ENCODE results near the gene KIAA0319L.

KIAA0319L gene

GRCh38 chr1:35447278-35447677 is 109.9 kb downstream of the KIAA0319L start:
- DNase-seq (ENCODE audit: low spot score), result no peak

DNA sequence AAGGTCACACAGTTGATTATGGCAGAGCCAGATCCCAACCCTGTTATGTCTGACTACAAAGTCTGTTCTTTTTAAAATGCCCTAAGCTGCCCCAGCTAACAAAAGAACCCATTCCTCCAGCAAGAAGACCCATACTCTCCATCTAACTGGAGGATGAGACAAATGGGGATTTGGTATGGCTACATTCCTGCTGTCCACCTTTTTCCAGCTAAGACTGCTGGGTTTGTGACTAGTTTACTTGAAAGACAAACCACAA is 112.8 kb downstream of the KIAA0319L start:
- no peak for DNase-seq (ENCODE audit: low spot score)

DNA sequence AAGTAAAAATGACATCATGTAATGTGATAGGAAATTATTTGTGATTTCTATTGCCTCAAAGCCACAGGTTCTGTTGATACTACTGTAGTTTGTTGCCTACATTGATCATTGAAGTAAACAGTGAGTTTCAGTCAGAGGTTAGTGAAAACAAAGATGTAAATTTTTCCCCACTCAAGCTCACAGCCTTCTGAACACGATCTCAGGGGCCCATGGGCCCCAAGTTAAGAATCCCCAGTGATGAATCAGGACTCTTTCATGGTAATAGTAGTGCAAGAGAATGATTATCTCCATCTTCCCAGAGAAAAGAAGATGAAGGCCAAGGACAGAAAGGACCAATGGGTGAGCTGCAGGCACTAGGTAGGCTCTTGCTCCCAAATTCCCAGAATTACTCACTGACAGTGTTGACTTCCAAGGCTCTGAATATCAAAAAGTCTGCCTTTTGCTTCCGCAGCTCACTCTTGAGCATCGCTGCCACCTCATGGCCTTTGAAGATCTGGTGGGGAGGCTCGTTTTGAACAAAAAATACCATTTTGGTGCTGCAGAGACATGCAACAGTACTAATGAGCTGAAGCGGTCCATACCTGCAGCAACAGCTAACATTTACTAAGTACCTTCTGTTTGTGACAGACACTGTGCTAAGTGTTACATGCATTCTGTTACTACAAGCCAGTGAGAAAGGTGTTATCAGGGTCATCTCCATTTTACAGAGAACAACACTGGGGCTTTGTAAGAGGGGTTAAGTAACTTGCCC is 113.3 kb downstream of the KIAA0319L start:
- no peak for DNase-seq (ENCODE audit: low spot score)

DNA sequence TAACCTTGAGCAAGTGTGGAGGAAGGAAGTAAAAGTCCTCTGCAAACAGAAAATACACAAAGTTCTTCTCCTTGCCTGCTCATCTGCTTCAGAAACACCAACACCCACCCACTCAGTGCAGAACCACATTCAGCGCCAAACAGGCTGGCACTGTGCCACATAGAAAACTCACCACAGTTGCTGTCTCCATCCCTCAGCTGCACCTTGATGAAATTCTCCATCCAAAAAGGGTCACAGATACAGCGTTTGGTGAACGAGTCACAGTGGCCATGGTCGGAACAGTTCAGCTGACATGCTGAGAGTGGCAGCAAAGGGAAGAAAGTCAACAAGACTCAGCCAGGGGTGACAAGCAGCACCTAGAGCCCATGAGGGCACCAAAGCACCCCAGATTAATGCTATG is 114.5 kb downstream of the KIAA0319L start:
- no peak for DNase-seq (ENCODE audit: low spot score)

GRCh38 chr1:35441926-35442579 is 115.2 kb downstream of the KIAA0319L start:
- no peak for DNase-seq (ENCODE audit: low spot score)

DNA sequence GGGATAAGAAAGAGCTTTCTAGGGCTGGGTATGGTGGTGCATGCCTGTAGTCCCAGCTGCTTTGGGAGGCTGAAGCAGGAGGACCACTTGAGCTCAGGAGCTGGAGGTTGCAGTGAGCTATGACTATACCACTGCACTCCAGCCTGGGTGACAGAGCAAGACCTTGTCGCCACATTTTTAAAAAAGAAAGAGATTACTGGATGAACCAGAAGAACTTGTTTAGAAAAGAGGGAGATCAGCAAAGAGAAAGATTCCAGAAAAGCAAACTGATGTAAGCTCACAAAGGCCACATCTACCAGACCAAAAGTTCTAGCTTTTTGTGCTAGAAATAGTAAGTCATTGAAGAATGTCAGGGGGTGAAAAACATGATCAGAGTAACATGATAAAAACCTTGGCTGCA is 117.6 kb downstream of the KIAA0319L start:
- DNase-seq (ENCODE audit: low spot score), result no peak

DNA sequence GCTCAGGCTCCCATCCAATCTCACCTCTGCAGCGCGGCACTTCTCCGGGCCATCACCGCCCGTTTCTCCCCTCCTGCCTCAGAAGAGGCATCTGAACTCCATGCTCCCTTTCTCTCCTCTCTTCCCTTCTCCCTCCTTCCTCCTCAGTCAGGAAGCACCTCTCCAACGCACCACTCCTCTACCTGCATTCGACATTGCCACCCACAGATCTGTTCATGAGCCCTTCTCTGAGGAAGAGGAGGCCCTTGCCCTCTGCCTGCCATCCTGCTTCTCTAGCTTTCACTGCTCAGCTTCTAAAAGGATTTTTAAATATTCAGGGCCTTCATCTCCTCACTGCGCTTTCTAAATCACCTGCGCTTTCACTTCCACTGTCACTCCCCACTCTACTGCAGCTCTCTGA is 120.0 kb downstream of the KIAA0319L start:
- no peak for DNase-seq (ENCODE audit: low spot score)

DNA sequence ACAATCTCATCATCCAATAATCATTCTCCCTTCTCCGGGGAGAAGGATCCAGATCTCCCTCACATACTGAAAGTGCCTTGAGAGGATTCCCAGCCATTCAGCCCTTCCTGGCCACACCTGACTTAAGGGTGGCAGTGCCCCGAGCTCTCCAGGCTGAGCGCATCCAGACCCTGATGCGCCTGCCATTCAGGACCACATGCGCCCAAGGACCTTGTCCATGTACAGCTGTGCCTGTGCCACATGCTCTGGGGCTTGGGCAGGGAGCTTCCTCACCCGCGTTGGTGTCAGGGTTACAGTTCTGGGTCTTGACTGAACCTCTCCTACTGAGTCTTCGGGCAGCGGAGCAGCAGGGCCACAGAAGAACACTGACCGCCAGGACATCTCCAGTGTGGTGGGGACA is 121.1 kb downstream of the KIAA0319L start:
- no peak for DNase-seq (ENCODE audit: low spot score)

GRCh38 chr1:35434703-35435102 is 122.5 kb downstream of the KIAA0319L start:
- no peak for DNase-seq (ENCODE audit: low spot score)

- no peak for DNase-seq (ENCODE audit: low spot score)
These were observed 123.5 kb downstream of the KIAA0319L start for GRCh38 chr1:35433714-35434113.

GRCh38 chr1:35432231-35432630 is 125.0 kb downstream of the KIAA0319L start:
- no peak for DNase-seq (ENCODE audit: low spot score)

DNA sequence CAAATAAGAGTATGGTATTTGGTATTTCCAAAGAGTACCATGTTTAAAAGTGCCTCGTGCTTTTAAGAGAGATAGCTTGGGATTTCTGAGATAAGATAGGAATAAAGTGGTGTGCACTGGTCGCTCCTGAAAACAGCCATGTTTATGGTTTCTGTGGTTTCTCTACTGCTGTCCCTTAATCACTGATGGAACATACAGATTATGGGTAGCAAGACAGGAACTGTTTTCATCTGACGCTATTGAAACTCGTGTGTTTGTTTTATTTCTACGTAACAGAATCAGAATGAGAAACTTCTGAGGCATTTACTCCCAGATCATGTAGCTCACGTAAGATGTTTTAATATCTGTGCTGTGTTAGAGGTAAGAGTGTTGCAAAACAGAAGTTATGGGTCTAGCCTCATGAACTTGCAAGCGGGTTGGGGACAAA is 126.0 kb downstream of the KIAA0319L start:
- no peak for DNase-seq (ENCODE audit: low spot score)

DNA sequence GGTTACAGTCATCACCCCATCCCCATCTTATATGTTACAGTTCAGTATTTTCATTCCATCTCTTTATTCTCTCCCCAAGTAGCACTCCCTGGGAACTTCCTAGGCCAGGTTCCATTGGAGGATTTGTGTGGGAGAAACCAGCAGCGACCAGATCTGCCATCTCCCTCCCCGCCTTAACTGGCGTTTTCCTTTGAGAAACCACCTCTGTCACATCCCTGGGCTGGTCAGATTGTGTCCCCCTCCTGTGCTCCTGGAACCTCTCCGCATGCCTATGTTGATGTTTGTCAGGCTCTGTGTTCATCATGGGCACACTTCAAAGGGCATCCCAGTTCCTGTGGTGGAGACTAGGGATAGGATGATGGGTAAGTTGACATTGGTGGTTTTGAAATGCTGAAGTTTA is 126.4 kb downstream of the KIAA0319L start:
- DNase-seq (ENCODE audit: low spot score), result no peak

- no peak for DNase-seq (ENCODE audit: low spot score)
These were observed 128.8 kb downstream of the KIAA0319L start for GRCh38 chr1:35428360-35428759.

DNA sequence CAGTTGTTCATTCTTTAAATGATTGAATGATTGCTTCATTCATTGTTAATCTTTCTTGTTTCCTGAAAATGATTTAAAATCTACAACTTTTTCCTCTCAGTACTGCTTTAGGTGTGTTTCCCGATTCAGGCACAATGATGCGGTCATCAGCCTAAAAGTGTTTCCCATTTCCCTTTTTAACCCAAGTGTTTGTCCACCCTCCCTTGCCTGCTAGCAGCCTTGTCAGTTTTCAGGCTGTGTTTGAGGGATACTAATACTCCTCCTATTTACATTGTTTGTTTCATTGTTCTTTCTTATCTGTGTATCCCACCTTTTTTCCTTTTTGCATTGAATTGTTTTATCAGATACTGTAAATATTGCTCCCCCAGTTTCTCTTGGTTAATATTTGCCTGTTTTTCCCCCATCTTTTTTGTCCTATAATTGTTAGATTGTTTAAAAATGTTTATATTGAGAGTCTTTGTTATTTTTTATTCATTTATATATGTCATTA is 131.1 kb downstream of the KIAA0319L start:
- no peak for DNase-seq (ENCODE audit: low spot score)

DNA sequence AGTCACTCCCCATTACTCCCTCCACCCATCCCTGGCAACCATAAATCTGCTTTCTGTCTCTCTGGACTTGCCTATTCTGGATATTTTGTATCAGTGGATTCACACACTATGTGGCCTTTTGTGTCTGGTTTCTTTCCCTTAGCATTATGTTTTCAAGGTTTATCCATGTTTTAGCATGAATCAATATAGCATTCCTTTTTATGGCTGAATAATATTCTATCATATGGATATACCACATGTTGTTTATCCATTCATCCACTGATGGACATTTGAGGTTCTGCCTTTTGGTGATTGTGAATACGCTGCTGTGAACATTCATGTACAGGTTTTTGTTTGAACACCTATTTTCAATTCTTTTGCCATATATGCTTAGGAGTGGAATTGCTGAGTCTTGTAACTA is 148.3 kb downstream of the KIAA0319L start:
- DNase-seq (ENCODE audit: low spot score), result no peak

DNA sequence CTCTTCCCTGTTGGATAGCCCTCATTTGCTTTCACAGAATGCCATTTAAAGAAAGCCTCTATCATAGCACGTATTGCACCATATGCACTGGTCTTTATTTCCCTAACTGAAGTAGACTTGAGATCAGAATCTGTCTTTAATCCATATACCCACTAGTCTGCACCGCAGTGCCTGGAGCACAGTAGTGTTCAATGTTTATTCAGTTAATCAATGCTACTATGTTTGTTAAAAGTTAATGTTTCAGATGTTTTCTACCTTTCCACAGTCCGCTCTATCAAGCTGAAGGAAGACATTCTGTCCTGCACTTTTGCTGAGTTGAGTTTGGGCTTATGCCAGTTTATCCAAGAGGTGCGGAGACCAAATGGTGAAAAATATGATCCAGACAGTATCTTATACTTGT is 149.5 kb downstream of the KIAA0319L start:
- DNase-seq (ENCODE audit: low spot score), result no peak

GRCh38 chr1:35406103-35406502 is 151.1 kb downstream of the KIAA0319L start:
- no peak for DNase-seq (ENCODE audit: low spot score)

- no peak for DNase-seq (ENCODE audit: low spot score)
These were observed 156.2 kb downstream of the KIAA0319L start for GRCh38 chr1:35401049-35401448.

DNA sequence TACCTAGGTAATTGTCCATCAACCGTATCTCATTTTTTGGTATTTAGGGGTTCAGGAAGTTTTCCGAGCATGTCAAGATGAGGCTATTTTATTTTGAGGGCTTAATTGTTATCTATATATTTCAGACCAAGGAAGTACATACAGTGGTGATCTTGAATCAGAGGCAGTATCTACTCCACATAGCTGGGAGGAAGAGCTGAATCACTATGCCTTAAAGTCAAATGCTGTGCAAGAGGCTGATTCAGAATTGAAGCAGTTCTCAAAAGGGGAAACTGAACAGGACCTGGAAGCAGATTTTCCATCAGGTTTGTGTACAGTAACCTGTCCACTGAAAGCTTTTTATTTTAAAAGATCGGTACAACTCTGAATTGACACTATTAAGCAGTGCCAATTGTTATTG is 158.5 kb downstream of the KIAA0319L start:
- no peak for DNase-seq (ENCODE audit: low spot score)

- no peak for DNase-seq (ENCODE audit: low spot score)
These were observed 162.8 kb downstream of the KIAA0319L start for GRCh38 chr1:35394386-35394785.

DNA sequence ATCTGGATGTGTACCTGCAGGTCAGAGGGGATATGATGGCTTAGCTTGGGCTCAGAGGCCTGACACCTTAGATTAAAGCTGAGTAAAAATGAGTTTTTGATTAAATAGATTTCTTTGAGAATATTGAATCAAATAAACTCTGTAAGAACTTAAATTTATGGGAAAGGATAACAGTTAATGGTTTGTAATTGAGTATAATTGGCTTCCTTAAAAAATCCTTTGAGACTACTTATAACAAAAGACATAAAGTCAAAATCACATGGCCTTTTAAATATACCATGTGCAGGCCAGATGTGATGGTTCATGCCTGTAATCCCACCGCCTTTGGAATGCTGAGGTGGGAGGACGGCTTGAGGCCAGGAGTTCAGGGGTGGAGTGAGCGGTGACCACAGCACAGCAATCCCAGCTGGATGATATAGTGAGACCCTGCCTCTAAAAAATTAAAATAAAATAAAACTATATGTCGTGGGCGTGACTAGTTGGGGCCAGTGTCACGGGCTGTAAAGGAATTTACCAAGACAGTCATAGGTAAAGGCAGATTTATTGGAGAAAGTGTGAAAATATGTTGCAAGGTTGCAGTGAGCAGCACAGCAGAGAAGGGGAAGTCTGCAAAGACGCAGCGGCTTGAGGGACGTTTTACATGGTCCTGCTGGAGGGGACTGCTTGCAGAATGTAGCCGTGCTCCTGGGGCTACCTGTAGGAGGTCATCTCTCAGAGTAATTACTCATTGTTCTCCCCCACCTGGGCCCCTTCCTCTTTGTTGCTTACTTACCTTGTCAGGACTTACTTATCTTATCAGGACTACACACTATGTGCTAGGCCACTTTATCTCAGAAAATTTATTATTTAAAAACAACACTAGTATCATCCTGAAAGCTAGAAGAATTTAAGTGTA is 166.4 kb downstream of the KIAA0319L start:
- DNase-seq (ENCODE audit: low spot score), result no peak

GRCh38 chr1:35386959-35387358 is 170.2 kb downstream of the KIAA0319L start:
- DNase-seq (ENCODE audit: low spot score), result no peak
